Heart right ventricle (tissue), 16 donors: ENCODE measurements around the gene CIPC. TPM values are rescaled to one million over a fixed set of nuclear protein-coding genes. Genes with fewer than 3 reads are reported as not detected.
A peak's percentile ranks its signal among the peaks of the same experiment; 100 is the strongest.

Experiments
- ATAC-seq, 8 donors: fragments of 200-7000 bp; cut with Tn5 transposase; one replicate each; pipeline ENCODE4 v1.9.1; 2020; ENCODE audit warnings: mild to moderate bottlenecking in 8 of 8, moderate library complexity in 8 of 8, moderate number of reproducible peaks in 1 of 8
- DNase-seq, 2 donors: peaks; one replicate each; pipeline ENCODE4 v3.0.0-alpha.2; 2020
- H3K27ac ChIP-seq, 10 donors: fragments of 200-600 bp; sonication (generic) in 2 of 10; one replicate each; pipeline versions ENCODE4 v1.5.0 to v1.8.0; 2020 to 2022; ENCODE audit warnings: mild to moderate bottlenecking in 3 of 10
- H3K27me3 ChIP-seq, 7 donors: fragments of 200-600 bp; one replicate each; pipeline ENCODE4 v1.8.0; 2021 to 2022; ENCODE audit warnings: mild to moderate bottlenecking in 2 of 7
- H3K36me3 ChIP-seq, 9 donors: fragments of 200-600 bp; sonication (generic) in 1 of 9; one replicate each; pipeline versions ENCODE4 v1.5.0 to v1.8.0; 2020 to 2022; ENCODE audit warnings: mild to moderate bottlenecking in 2 of 9
- H3K4me1 ChIP-seq, 9 donors: fragments of 200-600 bp; sonication (generic) in 1 of 9; one replicate each; pipeline versions ENCODE4 v1.5.0 to v1.8.0; 2020 to 2022; ENCODE audit warnings: mild to moderate bottlenecking in 4 of 9
- H3K4me3 ChIP-seq, 10 donors: fragments of 200-600 bp; sonication (generic) in 2 of 10; one replicate each; pipeline versions ENCODE4 v1.5.0 to v1.8.0; 2020 to 2022; ENCODE audit warnings: mild to moderate bottlenecking in 7 of 10, moderate library complexity in 2 of 10
- H3K9me3 ChIP-seq, 11 donors: fragments of 200-600 bp in 10 of 11; sonication (generic) in 2 of 11; one replicate each; pipeline versions ENCODE4 v1.5.0 to v1.8.0; 2013 to 2022; ENCODE audit warnings: mild to moderate bottlenecking in 2 of 11, control low read depth in 1 of 11, moderate library complexity in 1 of 11
- CTCF ChIP-seq, 9 donors: fragments of 200-600 bp; sonication (generic) in 2 of 9; IDR thresholded peaks; one replicate each; pipeline versions ENCODE4 v1.5.0 to v1.8.0; 2021 to 2022; ENCODE audit warnings: antibody characterized with exemption in 9 of 9, mild to moderate bottlenecking in 5 of 9, moderate library complexity in 1 of 9
- WGBS, 2 donors: extraction: QIAGEN DNeasy Blood & Tissue Kit; methylation state at CpG; one replicate each; pipeline ENCODE4 v1.1.7; 2013; ENCODE audit warnings: inconsistent platforms in 1 of 2; 5-methylcytosine and 5-hydroxymethylcytosine counted together
- intact Hi-C, 10 donors: fragments of 100-400 bp; cut with DNase I; formaldehyde crosslinking; loops; one replicate each; pipeline versions ENCODE4 v1.11.1 to v1.14.2; 2022
- polyA plus RNA-seq, 2 donors: library from polyadenylated mRNA; stranded (reverse); fragments of 200-250 nt; gene quantifications; one replicate each; pipeline ENCODE4 v1.2.3, GENCODE V29; 2013
- total RNA-seq, 10 donors: library from RNA; stranded (reverse); fragmentation: NEBNext Ultra II Directional in 3 of 10; extraction: Animal tissue kit (Norgen Biotek cat#: 25700) in 3 of 10; gene quantifications; one replicate each; pipeline versions ENCODE4 v1.2.1 to v1.2.4, GENCODE V29; 2021 to 2023
- donor health status: Arrhythmogenic right ventricular cardiomyopathy.
- donor health status: ischemic (EF 13 %, LVEDD 7.1; RV severe dilation, severe dysfunction).
- donor health status: healthy with polysubstance abuse.
- donor health status: DM: no; HTN: yes; CAD: no.
- donor health status: DM: no; HTN: no; CAD: no.
- donor health status: ischemic (EF 25% LVEDD 6.9; RV normal size, moderate dysfunction).
- donor health status: ischemic (EF 25% LVEDD 5.7; RV mildly dilated, moderate dysfunction).
- donor health status: healthy.
- donor health status: DM: yes; HTN: yes; CAD: no.
- donor health status: Ischemic cardiomyopathy.
- donor health status: ischemic (EF 35%, LVEDD 5.7; RV mildly dilated, moderate dysfunction).
- donor health status: nonischemic (EF 11% LVEDD 7.7; RV severe dilation, severe dysfunction).
- donor health status: DM: yes; HTN: yes; CAD: no.
- donor health status: PGD.
- donor health status: ischemic (EF 29% LVEDD 5.4; RV normal size, mild dysfunction).
- donor health status: nonischemic (EF 23%, LVEDD 6.1; RV moderate dilation, normal function).

CIPC gene
- total and polyA plus RNA-seq, 12 donors: 9.4 to 93.8 (median 62.5) TPM

- Histone ChIP-seq H3K9me3 (no peaks in the 10 kb centered on the region), H3K27ac (peak overlapping the region in 3 of 10 donors; percentile 1 to 45 (median 34)), H3K4me3 (no peak overlapping the region), H3K27me3 (no peaks in the 10 kb centered on the region), H3K4me1 (peaks cover 5 to 50% (median 25%) of the 10 kb centered on the region in 9 donors), H3K36me3 (peaks cover 0 to 90% (median 29%) of the 10 kb centered on the region in 9 donors)
- ATAC-seq (no peak), DNase-seq (no peak)
- no peak for TF ChIP-seq CTCF (IDR thresholded peaks at IDR 0.05)
- intact Hi-C loops: no loop called here
- WGBS, 2 donors: 88 to 92% methylated on average over 2 of the region's 2 CpGs
These were observed 18.2 kb downstream of the CIPC start for GRCh38 chr14:77116172-77116817.

GRCh38 chr14:77119851-77120250, 21.8 kb downstream of the CIPC start:
- Histone ChIP-seq H3K36me3 (peaks cover 0 to 58% (median 12%) of the 10 kb centered on the region in 9 donors), H3K4me3 (no peak overlapping the region), H3K4me1 (peaks cover 10 to 59% (median 39%) of the 10 kb centered on the region in 9 donors), H3K9me3 (no peaks in the 10 kb centered on the region), H3K27me3 (peaks cover 0 to 12% (median 0%) of the 10 kb centered on the region in 7 donors), H3K27ac (peak overlapping the region in 4 of 10 donors; percentile 69 to 81 (median 76))
- DNase-seq: no peak
- no peak for TF ChIP-seq CTCF (IDR thresholded peaks at IDR 0.05)
- no peak for ATAC-seq
- intact Hi-C loops: loop anchor here in 2 of 10 donors (10.0 kb wide), 2 partner anchors 195 to 245 kb away; no protein-coding TSS in a partner anchor
- WGBS, 2 donors: 84 to 86% methylated on average over 7 of the region's 7 CpGs

- Histone ChIP-seq H3K9me3 (no peaks in the 10 kb centered on the region), H3K27me3 (peaks cover 0 to 24% (median 7%) of the 10 kb centered on the region in 7 donors), H3K36me3 (peaks cover 0 to 46% (median 11%) of the 10 kb centered on the region in 9 donors), H3K27ac (peak overlapping the region in 9 of 10 donors; percentile 45 to 81 (median 67)), H3K4me1 (peaks cover 14 to 65% (median 42%) of the 10 kb centered on the region in 9 donors), H3K4me3 (peak overlapping the region in 2 of 10 donors; percentile 6 to 8)
- ATAC-seq: peak in 7 of 8 donors; percentile 13 to 68 (median 52)
- DNase-seq: no peak
- WGBS, 2 donors: 45 to 55% methylated on average over 9 of the region's 9 CpGs
- intact Hi-C loops: loop anchor here in 2 of 10 donors (10.0 kb wide), 2 partner anchors 194 to 246 kb away; no protein-coding TSS in a partner anchor
- TF ChIP-seq CTCF (IDR thresholded peaks at IDR 0.05): no peak
These were observed 23.0 kb downstream of the CIPC start for GRCh38 chr14:77120771-77121743.
